ENCODE measurements around the gene STEAP4. TPM values are rescaled to one million over a fixed set of nuclear protein-coding genes. Genes with fewer than 3 reads are reported as not detected.

Gene STEAP4
- total and polyA plus RNA-seq, 4 donors: 3.7 to 43.8 (median 12.8) TPM

GRCh38 chr7:88339195-88339922 is 32.7 kb upstream of the STEAP4 start:
- no peak overlapping the region for H3K4me3 ChIP-seq (ENCODE audit: low read depth in 1 of 3, low read length in 3 of 3)
- TF ChIP-seq CTCF (IDR thresholded peaks at IDR 0.05; ENCODE audit: low read depth, low read length, missing input control): no peak
- TF ChIP-seq ZBTB33 (IDR thresholded peaks at IDR 0.05): peak; percentile 48
- TF ChIP-seq YY1 (IDR thresholded peaks at IDR 0.05): peak; percentile 58
- no peak for TF ChIP-seq EGR1 (IDR thresholded peaks at IDR 0.05; ENCODE audit: low read depth in 2 of 2)
- TF ChIP-seq TAF1 (conservative IDR thresholded peaks at IDR 0.05): no peak
- peak; percentile 77 for TF ChIP-seq FOXA2 (IDR thresholded peaks at IDR 0.05)
- peak; percentile 85 to 87 for TF ChIP-seq RXRA (IDR thresholded peaks at IDR 0.05)
- peak; percentile 79 to 81 for TF ChIP-seq HNF4A (conservative IDR thresholded peaks at IDR 0.05)
- peak; percentile 80 for TF ChIP-seq REST (IDR thresholded peaks at IDR 0.05)
- peak; percentile 86 for TF ChIP-seq NR2F2 (IDR thresholded peaks at IDR 0.05)
- TF ChIP-seq SP1 (IDR thresholded peaks at IDR 0.05): peak; percentile 80
- peak; percentile 49 to 66 for TF ChIP-seq JUND (IDR thresholded peaks at IDR 0.05)
- TF ChIP-seq FOXA1 (IDR thresholded peaks at IDR 0.05): peak; percentile 76
- peak; percentile 32 to 39 for TF ChIP-seq RAD21 (IDR thresholded peaks at IDR 0.05)
- no peak for TF ChIP-seq GABPA (IDR thresholded peaks at IDR 0.05 in 1 of 2, conservative IDR thresholded peaks at IDR 0.05 in 1 of 2)
- peak; percentile 35 for TF ChIP-seq MAX (IDR thresholded peaks at IDR 0.05)
- TF ChIP-seq ATF3 (IDR thresholded peaks at IDR 0.05): no peak
- peak; percentile 32 for TF ChIP-seq HNF4G (IDR thresholded peaks at IDR 0.05)

More at GRCh38 chr7:88339195-88339922, 32.7 kb upstream of the STEAP4 start:
- no peaks in the 10 kb centered on the region for H3K36me3 ChIP-seq (ENCODE audit: control insufficient read depth in 4 of 4, insufficient read depth in 3 of 4, low read depth in 1 of 4, low read length in 3 of 4)
- H3K27ac ChIP-seq (ENCODE audit: low read depth in 1 of 2, low read length in 2 of 2): peak overlapping the region; percentile 33 to 55
- peaks cover 0 to 7% (median 1%) of the 10 kb centered on the region in 4 donors for H3K4me1 ChIP-seq (ENCODE audit: control insufficient read depth in 4 of 4, insufficient read depth in 4 of 4, low read length in 3 of 4)
- H3K27me3 ChIP-seq (ENCODE audit: control insufficient read depth in 4 of 4, insufficient read depth in 4 of 4, low read length in 3 of 4): no peaks in the 10 kb centered on the region
- 40% methylated on average over 2 of the region's 2 CpGs for WGBS
- H3K9ac ChIP-seq (ENCODE audit: low read depth in 1 of 2, low read length in 2 of 2): no peak overlapping the region
- DNase-seq (ENCODE audit: low spot score): no peak
- no peaks in the 10 kb centered on the region for H3K9me3 ChIP-seq (ENCODE audit: control insufficient read depth in 4 of 4, low read length in 3 of 4)

Data from liver (tissue), 9 donors.